HepG2 (cell line): ENCODE data around the gene CDC37. TPM values are rescaled to one million over a fixed set of nuclear protein-coding genes. Genes with fewer than 3 reads are reported as not detected.

Source experiments
- ARNT2 ChIP-seq: sonication (generic); formaldehyde crosslinking; IDR thresholded peaks from 2 replicates; pipeline ENCODE4 v1.8.0; 2022; ENCODE audit warnings: mild to moderate bottlenecking, low read depth, missing genetic modification reagents, moderate library complexity
- BHLHE40 ChIP-seq: IDR thresholded peaks from 2 replicates; pipeline ENCODE4 v1.6.1; 2011; ENCODE audit warnings: low read length, improper control_type of control experiment
- DMAP1 ChIP-seq: IDR thresholded peaks from 2 replicates; pipeline ENCODE4 v1.6.1; 2016
- DRAP1 ChIP-seq: IDR thresholded peaks from 2 replicates; pipeline ENCODE4 v1.6.1; 2016; ENCODE audit warnings: missing genetic modification reagents, missing compliant biosample characterization
- E2F2 ChIP-seq: sonication (generic); formaldehyde crosslinking; IDR thresholded peaks from 2 replicates; pipeline ENCODE4 v1.4.0; 2020; ENCODE audit warnings: missing genetic modification reagents, borderline replicate concordance
- EEA1 ChIP-seq: sonication (generic); formaldehyde crosslinking; IDR thresholded peaks from 2 replicates; pipeline ENCODE4 v1.5.1; 2020; ENCODE audit warnings: mild to moderate bottlenecking, missing genetic modification reagents, borderline replicate concordance
- HOXA5 ChIP-seq: sonication (generic); formaldehyde crosslinking; IDR thresholded peaks from 2 replicates; pipeline ENCODE4 v1.4.0; 2020; ENCODE audit warnings: missing genetic modification reagents
- KDM3A ChIP-seq: IDR thresholded peaks from 2 replicates; pipeline ENCODE4 v1.6.1; 2018; ENCODE audit warnings: low read depth, missing compliant biosample characterization
- POLR2A ChIP-seq, 2 experiments: IDR thresholded peaks; 2 replicates each; pipeline ENCODE4 v1.6.1; 2011; ENCODE audit warnings: low read depth in 2 of 2, low read length in 2 of 2, mild to moderate bottlenecking in 1 of 2, moderate library complexity in 1 of 2; ENCODE audit not compliant: insufficient read depth in 1 of 2
- RBM22 ChIP-seq: fragments of 200-400 bp; formaldehyde crosslinking; optimal IDR thresholded peaks from 2 replicates; pipeline ENCODE3; 2017; ENCODE audit warnings: mild to moderate bottlenecking, low read length, moderate library complexity
- SALL1 ChIP-seq: sonication (generic); formaldehyde crosslinking; IDR thresholded peaks from 2 replicates; pipeline ENCODE4 v1.8.0; 2022; ENCODE audit warnings: mild to moderate bottlenecking, missing genetic modification reagents
- ZNF10 ChIP-seq: sonication (generic); formaldehyde crosslinking; IDR thresholded peaks from 2 replicates; pipeline ENCODE4 v1.4.0; 2020; ENCODE audit warnings: mild to moderate bottlenecking, low read depth, missing genetic modification reagents, borderline replicate concordance
- ZNF687 ChIP-seq: sonication (generic); formaldehyde crosslinking; IDR thresholded peaks from 2 replicates; pipeline ENCODE4 v1.5.1; 2020; ENCODE audit warnings: mild to moderate bottlenecking, missing genetic modification reagents, moderate library complexity
- ZNF724P ChIP-seq: sonication (generic); formaldehyde crosslinking; IDR thresholded peaks from 2 replicates; pipeline ENCODE4 v1.8.0; 2022; ENCODE audit warnings: missing genetic modification reagents, borderline replicate concordance
- ZNF737 ChIP-seq: sonication (generic); formaldehyde crosslinking; IDR thresholded peaks from 2 replicates; pipeline ENCODE4 v1.5.0; 2020; ENCODE audit warnings: missing genetic modification reagents, mild to moderate bottlenecking, borderline replicate concordance
- ZNF776 ChIP-seq: sonication (generic); formaldehyde crosslinking; IDR thresholded peaks from 2 replicates; pipeline ENCODE4 v1.4.0; 2020; ENCODE audit warnings: mild to moderate bottlenecking, missing genetic modification reagents
- polyA plus RNA-seq, 8 experiments: library from polyadenylated mRNA; depleted of rRNA in 3 of 8; stranded (reverse) in 7 of 8; unstranded in 1 of 8; fragments of >200 nt; fragmentation: Illumina TruSeq in 4 of 8; extraction: Trizol in 4 of 8; gene quantifications; 2 replicates each; pipeline versions ENCODE4 v1.2.1 to v1.2.3, GENCODE V29; 2011 to 2016; ENCODE audit warnings: low read depth in 4 of 8, missing spikeins in 1 of 8, mixed read lengths in 1 of 8; ENCODE audit not compliant: insufficient read depth in 1 of 8
- total RNA-seq, 5 experiments: library from RNA; depleted of rRNA; stranded (reverse); fragments of >200 nt; fragmentation: Illumina TruSeq; extraction: Trizol; gene quantifications; 2 replicates each; pipeline ENCODE4 v1.2.3, GENCODE V29; 2016; ENCODE audit warnings: low read depth in 1 of 5
- TF ChIP-seq, protein P1 (sequence below): IDR thresholded peaks from 2 replicates; pipeline ENCODE4 v1.6.1; 2016; ENCODE audit warnings: low read depth
- TF ChIP-seq, protein P2 (sequence below): sonication (generic); formaldehyde crosslinking; IDR thresholded peaks from 2 replicates; pipeline ENCODE4 v1.4.0; 2020; ENCODE audit warnings: low read depth, missing genetic modification reagents

Gene CDC37
- total and polyA plus RNA-seq, 2 of the 13 experiments (the other 11 are each of a cell fraction or from before 2014, with no cell fraction given) = 158 to 177 TPM

DNA sequence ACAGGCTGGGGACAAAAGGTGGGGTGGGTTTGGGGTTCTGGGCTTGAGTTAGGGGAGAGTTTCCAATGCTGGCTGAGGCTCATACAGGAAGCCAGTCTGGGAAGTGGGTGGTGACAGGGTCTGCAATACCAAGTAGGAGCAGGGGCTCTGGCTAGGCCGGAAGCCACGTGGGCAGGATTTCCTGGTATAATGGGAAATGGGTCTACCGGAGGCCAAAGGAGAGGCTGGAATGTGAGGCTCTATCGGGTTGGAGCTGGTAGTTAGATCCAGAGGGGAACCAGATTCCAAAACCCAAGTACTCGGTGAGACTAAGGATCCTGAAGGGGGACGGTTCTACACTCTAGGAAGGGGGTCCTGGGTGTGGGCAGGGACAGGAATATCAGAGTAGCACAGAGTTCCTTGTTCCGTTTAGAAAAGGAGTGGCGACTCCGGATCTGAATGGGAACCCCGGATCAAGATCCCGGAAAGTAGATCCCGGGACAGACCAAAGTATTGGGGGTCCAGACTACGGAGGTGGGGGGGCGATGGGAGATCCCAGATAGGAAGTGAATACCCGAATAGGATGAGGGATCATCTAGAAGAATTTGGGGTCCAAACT is 802 bp downstream of the CDC37 start (continued):
- no peak for TF ChIP-seq E2F2
- no peak for TF ChIP-seq ARNT2 (CRISPR knock-in tag)
- TF ChIP-seq DMAP1 (CRISPR knock-in tag) = 0 out of 2 replicates have a peak, but pooled peaks have one; percentile 37
- TF ChIP-seq HOXA5 (CRISPR knock-in tag) = no peak
- no peak; the same call in 1 of the 2 replicates for TF ChIP-seq ZNF687
- TF ChIP-seq ZNF724P (CRISPR knock-in tag) = no peak
- peak; percentile 28; the same call in 1 of the 2 replicates for TF ChIP-seq DRAP1 (CRISPR knock-in tag)
- TF ChIP-seq ZNF737 (CRISPR knock-in tag) = no peak
- TF ChIP-seq SALL1 (CRISPR knock-in tag) = no peak
- no peak for TF ChIP-seq RBM22
- TF ChIP-seq, protein P1, sequence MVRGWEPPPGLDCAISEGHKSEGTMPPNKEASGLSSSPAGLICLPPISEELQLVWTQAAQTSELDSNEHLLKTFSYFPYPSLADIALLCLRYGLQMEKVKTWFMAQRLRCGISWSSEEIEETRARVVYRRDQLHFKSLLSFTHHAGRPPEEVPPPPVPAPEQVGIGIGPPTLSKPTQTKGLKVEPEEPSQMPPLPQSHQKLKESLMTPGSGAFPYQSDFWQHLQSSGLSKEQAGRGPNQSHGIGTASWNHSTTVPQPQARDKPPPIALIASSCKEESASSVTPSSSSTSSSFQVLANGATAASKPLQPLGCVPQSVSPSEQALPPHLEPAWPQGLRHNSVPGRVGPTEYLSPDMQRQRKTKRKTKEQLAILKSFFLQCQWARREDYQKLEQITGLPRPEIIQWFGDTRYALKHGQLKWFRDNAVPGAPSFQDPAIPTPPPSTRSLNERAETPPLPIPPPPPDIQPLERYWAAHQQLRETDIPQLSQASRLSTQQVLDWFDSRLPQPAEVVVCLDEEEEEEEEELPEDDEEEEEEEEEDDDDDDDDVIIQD (CRISPR knock-in tag) = no peak
- TF ChIP-seq, protein P2, sequence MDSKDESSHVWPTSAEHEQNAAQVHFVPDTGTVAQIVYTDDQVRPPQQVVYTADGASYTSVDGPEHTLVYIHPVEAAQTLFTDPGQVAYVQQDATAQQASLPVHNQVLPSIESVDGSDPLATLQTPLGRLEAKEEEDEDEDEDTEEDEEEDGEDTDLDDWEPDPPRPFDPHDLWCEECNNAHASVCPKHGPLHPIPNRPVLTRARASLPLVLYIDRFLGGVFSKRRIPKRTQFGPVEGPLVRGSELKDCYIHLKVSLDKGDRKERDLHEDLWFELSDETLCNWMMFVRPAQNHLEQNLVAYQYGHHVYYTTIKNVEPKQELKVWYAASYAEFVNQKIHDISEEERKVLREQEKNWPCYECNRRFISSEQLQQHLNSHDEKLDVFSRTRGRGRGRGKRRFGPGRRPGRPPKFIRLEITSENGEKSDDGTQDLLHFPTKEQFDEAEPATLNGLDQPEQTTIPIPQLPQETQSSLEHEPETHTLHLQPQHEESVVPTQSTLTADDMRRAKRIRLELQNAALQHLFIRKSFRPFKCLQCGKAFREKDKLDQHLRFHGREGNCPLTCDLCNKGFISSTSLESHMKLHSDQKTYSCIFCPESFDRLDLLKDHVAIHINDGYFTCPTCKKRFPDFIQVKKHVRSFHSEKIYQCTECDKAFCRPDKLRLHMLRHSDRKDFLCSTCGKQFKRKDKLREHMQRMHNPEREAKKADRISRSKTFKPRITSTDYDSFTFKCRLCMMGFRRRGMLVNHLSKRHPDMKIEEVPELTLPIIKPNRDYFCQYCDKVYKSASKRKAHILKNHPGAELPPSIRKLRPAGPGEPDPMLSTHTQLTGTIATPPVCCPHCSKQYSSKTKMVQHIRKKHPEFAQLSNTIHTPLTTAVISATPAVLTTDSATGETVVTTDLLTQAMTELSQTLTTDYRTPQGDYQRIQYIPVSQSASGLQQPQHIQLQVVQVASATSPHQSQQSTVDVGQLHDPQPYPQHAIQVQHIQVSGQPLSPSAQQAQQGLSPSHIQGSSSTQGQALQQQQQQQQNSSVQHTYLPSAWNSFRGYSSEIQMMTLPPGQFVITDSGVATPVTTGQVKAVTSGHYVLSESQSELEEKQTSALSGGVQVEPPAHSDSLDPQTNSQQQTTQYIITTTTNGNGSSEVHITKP (CRISPR knock-in tag) = no peak
- no peak for TF ChIP-seq EEA1 (CRISPR knock-in tag)
- no peak for TF ChIP-seq ZNF776 (CRISPR knock-in tag)
- no peak for TF ChIP-seq BHLHE40
- TF ChIP-seq ZNF10 (CRISPR knock-in tag) = no peak
- no peak for TF ChIP-seq KDM3A (CRISPR knock-in tag)
- TF ChIP-seq POLR2A (IDR thresholded peaks at IDR 0.05; ENCODE audit: insufficient read depth in 1 of 2, low read depth in 2 of 2, low read length in 2 of 2) = peak; percentile 30 to 33; a peak in 2 of 4 replicates
